KBM-7 (cell line): ENCODE results near the gene RTL10.

Experiments used
- DNase-seq: peaks from one replicate; pipeline ENCODE4 v3.0.0-alpha.2; 2015
- in situ Hi-C: fragments of 300-500 bp; cut with MboI; formaldehyde crosslinking; loops from 2 replicates; pipeline ENCODE4 v1.14.3; 2020; ENCODE audit warnings: low sequenced_read_pairs, low pct_unique_long_range_greater_than_20kb, mixed read lengths

Gene RTL10

GRCh38 chr22:19879643-19879991 is 24.9 kb upstream of the RTL10 start:
- in situ Hi-C loops = no loop called here
- no peak for DNase-seq

DNA sequence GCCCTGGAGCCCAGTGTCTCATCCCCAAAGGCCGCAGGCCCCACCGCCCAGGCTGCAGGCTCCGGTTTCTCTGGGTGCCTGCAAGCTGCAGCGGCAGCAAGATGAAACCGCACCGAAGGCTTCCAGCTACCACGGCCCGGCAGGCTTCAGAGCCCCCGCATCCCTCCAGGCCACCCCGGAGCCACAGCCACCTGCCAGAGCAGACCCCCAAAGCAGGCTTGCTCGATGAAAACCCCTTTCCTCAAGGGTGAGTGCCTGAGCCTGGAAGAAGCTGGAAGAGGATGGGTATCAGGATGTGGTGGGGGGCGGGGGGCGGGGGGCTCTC is 24.5 kb upstream of the RTL10 start:
- in situ Hi-C loops = no loop called here
- no peak for DNase-seq

DNA sequence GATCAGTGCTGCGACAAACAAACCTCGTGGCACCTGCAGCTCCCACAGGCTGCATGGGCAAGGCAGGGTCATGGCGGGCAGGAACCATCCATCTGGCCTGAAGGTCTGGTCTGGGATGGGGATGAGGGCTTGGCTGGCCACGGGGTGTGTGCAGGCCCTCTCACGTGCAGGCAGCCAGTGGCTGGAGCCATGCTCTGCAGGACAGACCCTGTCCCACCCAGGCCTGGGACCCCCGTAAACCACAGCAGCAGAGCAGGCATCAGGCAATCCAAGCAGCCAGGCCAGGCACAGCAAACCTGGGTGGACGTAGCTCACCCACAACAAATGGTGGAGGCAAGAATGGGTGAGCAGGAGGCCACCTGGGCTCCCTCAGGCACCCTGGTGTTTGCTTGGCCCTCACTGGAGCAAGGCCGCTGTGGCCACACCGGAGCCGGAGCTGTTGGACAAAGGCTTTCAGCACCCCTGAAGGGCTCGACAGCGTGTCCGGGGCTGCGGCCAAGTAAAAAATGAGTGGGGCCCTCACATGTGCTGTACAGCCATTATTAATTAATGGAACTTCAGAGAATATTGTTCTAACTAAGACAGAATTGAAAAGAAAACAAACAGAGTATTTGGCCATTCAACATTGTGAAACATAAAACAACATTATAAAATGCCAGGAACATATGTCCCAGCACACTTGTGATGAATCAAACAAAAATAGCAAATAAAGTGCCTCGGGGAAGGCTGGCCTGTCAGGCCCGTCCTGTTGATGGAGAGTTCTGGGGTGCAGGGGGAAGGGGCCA is 24.0 kb upstream of the RTL10 start:
- in situ Hi-C loops = no loop called here
- no peak for DNase-seq

- DNase-seq = no peak
- in situ Hi-C loops = no loop called here
These were observed 23.1 kb upstream of the RTL10 start for GRCh38 chr22:19877626-19878339.

DNA sequence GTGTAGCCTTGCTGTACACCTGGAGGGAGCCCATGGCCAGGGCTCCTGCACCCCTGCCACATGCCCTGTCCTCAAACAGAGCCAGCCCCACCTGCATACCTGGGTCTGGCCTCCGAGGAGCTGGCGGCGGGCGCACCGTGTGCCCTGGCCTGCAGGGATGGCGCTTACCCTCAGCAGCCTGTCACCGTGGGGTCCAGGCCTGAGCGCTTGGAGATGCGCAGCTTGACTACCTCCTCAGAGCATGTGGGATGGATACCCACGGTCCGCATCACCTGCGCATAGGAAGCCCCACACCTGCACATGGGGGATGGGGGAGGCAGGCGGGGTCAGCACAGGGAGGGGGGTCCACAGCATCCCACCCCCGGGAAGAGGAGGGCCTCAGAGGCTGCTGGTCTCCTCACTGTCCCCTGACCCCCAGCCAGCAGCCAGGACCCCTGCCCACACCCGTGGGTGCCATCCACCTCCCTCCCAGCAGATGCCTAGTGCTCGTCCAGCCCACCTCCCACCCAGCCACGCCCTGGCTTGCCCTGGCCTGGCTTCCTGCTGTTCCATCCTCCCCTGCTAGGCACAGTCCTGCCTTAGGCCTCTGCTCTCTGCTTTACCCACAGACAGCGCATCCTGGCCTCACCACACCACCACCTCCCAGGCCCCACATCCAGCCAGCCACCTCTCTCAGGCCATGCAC is 22.4 kb upstream of the RTL10 start:
- in situ Hi-C loops = no loop called here
- no peak for DNase-seq

- in situ Hi-C loops = no loop called here
- DNase-seq = no peak
These were observed 21.8 kb upstream of the RTL10 start for GRCh38 chr22:19876314-19876940.

DNA sequence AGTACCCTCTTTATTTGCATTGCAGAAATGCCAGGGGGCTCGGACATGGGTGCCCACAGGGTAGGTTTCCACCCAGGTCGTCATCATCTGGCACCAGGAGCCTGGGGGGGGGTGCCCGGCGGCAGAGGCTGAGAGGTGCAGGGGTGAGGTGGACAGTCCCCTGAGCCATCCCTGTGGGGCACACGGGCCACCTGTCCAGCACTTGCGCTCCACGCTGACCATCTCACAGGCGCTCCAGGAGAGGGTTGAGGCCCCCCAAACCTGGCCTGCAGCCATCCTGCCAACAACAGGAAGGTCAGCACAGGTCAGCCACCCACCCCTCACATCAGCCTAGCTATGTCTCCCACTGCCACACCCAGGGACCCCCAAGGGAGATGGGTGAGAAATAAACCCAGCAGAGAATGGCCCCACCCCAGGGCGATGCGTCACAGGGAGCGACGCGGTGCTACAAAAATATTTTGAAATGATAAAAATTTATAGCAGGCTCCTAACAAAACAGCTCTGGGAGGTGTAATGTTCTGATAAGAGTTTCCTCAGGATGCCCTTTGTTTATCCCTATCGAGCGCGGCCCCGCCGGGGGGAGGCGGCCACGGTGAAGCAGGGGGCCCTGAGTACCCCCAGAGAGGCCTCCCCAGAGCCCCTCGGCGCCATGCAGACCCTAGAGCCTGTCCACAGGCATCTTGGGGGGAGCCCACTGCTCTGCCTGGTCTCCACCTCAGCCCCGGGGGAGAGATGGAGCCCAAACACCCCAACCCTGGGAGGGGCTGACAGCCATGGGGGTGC is 21.0 kb upstream of the RTL10 start:
- in situ Hi-C loops = no loop called here
- DNase-seq = no peak

DNA sequence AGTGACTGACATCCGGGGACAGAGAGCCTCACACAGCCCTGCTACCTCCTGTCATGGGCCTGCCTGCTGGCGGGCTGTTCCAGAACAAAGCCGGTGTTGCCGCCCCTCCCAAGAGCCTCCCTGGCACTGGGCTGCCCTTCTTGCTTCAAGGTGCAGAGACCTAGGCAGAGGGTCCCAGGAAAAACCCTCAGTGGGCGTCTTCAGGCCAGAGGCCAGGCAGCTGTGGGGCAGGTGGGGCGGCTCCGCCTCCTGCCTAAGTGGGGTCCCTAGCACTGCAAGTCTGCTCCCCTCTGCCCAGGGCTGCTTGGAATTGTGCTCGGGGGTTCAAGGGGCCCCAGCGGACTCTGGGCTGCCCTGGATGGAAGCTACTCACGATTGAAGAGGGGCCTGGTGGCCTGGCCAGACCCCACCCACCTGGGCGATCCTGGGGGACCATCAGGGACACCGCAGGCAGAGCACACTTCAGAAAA is 20.4 kb upstream of the RTL10 start:
- no peak for DNase-seq
- in situ Hi-C loops = no loop called here

DNA sequence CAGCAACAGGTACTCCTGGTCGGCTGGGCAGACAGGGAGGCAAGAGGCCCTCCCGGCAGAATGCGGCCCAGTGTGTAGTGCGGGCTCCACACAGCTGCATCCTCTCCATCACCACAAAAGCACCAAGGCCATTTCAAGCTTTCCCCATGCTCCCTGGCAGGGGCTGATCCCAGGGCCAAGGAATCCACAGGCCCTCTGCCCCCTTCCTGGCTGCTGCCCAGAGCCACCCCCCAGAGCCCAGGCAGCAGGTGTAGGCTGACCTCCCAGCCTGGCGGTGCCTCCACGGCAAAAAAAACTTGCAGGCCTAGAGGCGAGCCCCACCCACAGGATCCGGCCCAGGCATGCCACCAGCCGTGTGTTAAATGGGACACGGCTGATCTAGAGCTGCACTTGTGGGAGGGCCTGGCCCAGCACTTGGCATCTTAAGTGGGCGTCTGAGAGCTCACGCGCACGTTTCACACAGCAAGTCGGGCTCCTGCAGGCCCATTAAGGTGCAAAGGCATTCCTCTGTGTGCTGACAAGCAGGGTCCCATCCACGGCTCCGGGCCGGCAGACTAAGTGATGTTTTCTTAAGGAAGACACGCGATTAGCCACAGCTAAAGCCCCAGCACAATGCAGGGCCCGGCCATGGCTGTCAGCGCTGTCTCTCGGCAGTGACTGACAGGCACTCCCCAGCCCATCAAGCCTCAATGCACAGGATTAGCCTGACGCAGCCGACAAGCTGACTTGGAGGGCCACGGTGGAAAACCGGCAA is 19.8 kb upstream of the RTL10 start:
- in situ Hi-C loops = no loop called here
- no peak for DNase-seq

- no peak for DNase-seq
- in situ Hi-C loops = no loop called here
These were observed 19.3 kb upstream of the RTL10 start for GRCh38 chr22:19873960-19874306.

DNA sequence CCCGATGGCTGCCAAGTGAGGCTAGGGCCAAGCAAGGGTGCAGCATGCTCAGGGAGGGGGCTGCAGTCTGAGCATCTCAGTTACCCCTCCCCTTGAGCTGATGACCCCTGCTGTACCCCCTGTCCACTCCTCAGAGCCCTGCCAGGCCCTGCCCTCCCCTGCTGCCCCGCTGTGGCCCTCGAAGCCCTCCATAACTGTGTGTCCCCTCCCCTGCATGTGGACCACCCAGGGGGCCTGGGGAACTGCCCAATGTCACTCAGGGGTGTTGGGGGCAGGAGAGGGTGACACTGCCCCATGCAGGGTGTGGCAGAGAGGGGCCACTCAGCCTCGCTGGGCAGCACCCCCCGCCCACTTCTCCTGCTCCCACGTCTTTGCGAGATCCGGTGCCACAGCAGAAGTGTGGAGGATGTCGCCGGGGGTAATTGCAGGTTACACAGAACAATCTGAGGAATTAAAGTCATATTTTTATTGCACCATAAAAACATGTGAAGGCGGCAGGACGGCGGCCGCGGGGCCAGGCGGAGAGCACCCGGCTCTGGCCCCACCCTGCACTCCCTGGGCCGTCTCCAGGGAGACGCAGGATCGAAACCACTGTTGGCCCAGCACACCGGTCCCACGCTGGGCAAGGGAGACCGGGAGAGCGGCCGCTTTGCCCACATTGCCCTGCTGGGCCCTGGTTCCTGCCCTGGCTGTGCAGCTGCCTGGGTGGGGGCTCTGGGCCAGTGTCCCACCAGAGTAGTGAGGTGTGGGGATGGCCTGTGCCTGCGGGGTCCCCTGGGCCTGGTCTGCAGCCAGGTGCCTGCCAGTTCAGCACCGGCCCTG is 18.7 kb upstream of the RTL10 start:
- no peak for DNase-seq
- in situ Hi-C loops = no loop called here

DNA sequence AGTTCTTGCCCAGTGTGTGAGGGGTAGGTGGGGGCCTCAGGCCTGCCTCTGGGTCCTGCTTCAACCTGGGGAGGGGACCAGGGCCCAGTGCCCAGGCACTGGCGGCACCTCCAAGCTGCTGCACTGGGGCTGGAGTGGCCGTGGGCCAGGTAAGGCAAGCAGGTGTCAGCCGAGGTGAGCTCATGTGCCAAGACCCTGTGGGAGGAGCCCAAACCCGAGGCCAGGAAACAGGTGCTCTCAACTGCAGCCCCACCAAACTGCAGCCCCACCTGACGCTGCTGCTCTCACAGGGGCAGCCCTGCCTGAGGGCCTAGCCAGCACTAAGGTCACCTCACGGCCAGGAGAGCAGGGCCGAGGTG is 18.1 kb upstream of the RTL10 start:
- in situ Hi-C loops = no loop called here
- DNase-seq = no peak

- no peak for DNase-seq
- in situ Hi-C loops = no loop called here
These were observed 17.4 kb upstream of the RTL10 start for GRCh38 chr22:19871845-19872778.

- in situ Hi-C loops = no loop called here
These were observed 16.6 kb upstream of the RTL10 start for GRCh38 chr22:19871023-19871844.

DNA sequence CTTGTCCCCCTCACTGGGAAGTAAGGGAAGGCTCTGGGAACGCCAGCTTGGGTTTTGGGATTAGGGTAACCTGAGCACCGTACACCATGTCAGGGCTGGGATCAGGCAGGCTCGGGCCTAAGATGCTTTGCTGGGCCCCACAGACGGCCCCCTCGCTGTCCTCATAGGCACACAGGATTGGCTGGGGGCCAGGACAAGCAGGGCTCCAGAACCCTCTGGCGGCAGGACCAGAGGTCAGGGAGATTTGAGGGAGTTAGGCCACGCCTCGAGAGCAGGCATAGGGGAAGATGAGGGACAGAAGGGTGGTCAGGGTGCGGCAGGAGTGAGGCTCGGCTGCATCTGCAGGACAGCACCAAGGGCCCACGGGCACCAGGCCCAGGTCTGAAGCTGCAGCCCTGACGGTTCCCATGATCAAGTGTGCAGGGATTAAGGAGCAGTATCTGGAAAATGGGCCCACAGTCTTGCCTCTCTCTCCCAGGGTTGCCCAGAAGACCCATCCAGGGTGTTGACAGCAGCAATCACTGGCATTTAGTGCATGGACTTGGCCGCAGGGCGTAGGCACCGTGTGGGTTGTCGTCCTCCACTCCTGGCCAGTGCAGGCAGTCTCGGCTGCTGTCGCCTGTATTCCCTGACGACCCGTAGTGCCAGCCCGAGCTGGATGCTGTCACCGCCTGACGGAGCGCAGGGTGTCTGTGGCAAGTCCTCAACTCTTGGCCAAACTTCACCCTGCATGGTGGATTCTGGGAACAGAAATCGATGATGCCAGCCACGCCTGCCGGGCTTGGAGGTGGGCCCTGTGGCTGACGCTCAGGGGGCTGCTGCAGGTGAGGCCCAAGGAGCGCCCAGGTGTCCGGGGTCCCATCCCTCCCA is 15.7 kb upstream of the RTL10 start:
- in situ Hi-C loops = no loop called here
- DNase-seq = no peak

More at GRCh38 chr22:19871023-19871844, 16.6 kb upstream of the RTL10 start:
- DNase-seq = no peak
